ENCODE results near the gene FAHD2B. TPM values are rescaled to one million over a fixed set of nuclear protein-coding genes. Genes with fewer than 3 reads are reported as not detected.
A peak's percentile ranks its signal among the peaks of the same experiment; 100 is the strongest.
"Not testable (repeated sequence)": the region's sequence is repeated elsewhere in the genome, so short reads cannot be mapped to it uniquely, and the experiment has no call there.

The FAHD2B gene
- total RNA-seq, 1 donor from 2014 or later: 39.2 TPM

GRCh38 chr2:97095661-97096060, 979 bp upstream of the FAHD2B start:
- H3K9me3 Mint-ChIP-seq: no peaks in the 10 kb centered on the region
- TF ChIP-seq, protein P1, sequence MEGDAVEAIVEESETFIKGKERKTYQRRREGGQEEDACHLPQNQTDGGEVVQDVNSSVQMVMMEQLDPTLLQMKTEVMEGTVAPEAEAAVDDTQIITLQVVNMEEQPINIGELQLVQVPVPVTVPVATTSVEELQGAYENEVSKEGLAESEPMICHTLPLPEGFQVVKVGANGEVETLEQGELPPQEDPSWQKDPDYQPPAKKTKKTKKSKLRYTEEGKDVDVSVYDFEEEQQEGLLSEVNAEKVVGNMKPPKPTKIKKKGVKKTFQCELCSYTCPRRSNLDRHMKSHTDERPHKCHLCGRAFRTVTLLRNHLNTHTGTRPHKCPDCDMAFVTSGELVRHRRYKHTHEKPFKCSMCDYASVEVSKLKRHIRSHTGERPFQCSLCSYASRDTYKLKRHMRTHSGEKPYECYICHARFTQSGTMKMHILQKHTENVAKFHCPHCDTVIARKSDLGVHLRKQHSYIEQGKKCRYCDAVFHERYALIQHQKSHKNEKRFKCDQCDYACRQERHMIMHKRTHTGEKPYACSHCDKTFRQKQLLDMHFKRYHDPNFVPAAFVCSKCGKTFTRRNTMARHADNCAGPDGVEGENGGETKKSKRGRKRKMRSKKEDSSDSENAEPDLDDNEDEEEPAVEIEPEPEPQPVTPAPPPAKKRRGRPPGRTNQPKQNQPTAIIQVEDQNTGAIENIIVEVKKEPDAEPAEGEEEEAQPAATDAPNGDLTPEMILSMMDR (conservative IDR thresholded peaks at IDR 0.05): no peak
- no peak overlapping the region for H3K27ac Mint-ChIP-seq (ENCODE audit: unreplicated experiment)
- peaks cover 10% of the 10 kb centered on the region for H3K4me1 Mint-ChIP-seq
- no peaks in the 10 kb centered on the region for H3K27me3 Mint-ChIP-seq (ENCODE audit: low read depth)
- no peak for DNase-seq (ENCODE audit: low read depth, low spot score)
- H3K4me3 Mint-ChIP-seq: peak overlapping the region; percentile 87
- H3K36me3 Mint-ChIP-seq (ENCODE audit: low read depth): peaks cover 3% of the 10 kb centered on the region

DNA sequence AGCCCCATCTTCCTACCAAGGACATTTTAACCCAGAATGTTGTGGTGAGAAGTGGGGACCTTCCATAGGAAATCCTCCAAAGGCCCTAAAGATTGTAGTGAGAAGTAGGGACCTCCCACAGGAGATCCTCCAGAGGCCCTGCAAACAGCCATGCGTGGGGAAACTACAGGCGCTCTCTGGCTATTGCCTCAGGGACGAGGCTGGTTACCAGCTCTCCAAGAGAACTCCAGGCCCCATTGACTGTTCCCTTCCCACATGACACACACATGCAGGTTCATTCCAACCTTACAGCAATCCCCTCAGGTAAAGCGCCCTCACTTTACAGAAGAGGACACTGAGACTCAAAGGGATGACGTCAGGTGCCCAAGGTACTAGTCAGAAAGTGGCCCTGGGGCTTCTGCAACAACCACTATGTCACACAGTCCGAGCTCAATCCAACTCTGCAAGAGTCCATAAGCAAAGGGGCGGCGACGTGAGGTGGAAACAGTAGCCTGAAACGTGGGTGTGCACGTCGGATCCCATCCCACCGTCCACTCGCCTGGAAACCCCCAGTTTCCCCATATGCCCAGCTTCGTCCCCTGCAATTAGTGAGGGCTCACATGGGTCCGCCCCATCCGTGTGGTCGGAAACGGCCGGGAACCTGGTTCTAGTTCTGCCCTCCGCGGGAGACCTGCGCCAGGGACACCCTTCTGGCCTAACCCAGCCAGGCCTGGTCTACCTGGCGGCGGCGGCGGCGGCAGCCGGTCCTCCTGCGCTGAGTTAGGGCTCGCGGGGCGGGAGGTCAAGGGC, 505 bp downstream of the FAHD2B start:
- Mint-ChIP-seq H3K4me1 (peaks cover 10% of the 10 kb centered on the region), H3K4me3 (peak overlapping the region; percentile 41)
- not testable (repeated sequence) for H3K9me3 Mint-ChIP-seq; H3K27me3 Mint-ChIP-seq (ENCODE audit: low read depth); H3K36me3 Mint-ChIP-seq (ENCODE audit: low read depth); DNase-seq (ENCODE audit: low read depth, low spot score); H3K27ac Mint-ChIP-seq (ENCODE audit: unreplicated experiment)

- H3K36me3 Mint-ChIP-seq (ENCODE audit: low read depth); H3K27me3 Mint-ChIP-seq (ENCODE audit: low read depth); DNase-seq (ENCODE audit: low read depth, low spot score); H3K27ac Mint-ChIP-seq (ENCODE audit: unreplicated experiment); H3K9me3 Mint-ChIP-seq: not testable (repeated sequence)
- peak overlapping the region; percentile 41 for H3K4me3 Mint-ChIP-seq
- H3K4me1 Mint-ChIP-seq: peaks cover 10% of the 10 kb centered on the region
These were observed 1.7 kb downstream of the FAHD2B start for GRCh38 chr2:97092946-97093345.

DNA sequence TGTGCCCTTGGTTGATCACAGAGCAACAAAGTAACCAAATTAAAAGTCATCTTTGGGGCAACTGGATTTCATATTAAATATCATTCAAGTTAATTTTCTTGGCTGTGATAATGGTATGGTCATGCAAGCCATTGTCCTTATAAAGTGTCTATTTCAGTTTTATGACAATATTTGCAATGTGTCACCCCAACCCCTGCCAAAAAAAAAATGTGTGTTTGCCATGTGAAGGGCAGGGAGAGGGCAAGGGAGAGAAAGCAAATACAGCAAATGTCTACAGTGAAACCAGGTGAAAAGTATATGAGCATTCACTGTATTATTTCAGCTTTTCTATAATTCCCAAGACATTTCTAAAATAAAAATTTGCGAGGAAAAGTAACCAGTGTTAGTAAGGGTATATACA, 6.0 kb downstream of the FAHD2B start:
- H3K27ac Mint-ChIP-seq (ENCODE audit: unreplicated experiment); H3K36me3 Mint-ChIP-seq (ENCODE audit: low read depth); H3K4me1 Mint-ChIP-seq; DNase-seq (ENCODE audit: low read depth, low spot score); H3K4me3 Mint-ChIP-seq; H3K9me3 Mint-ChIP-seq; H3K27me3 Mint-ChIP-seq (ENCODE audit: low read depth): not testable (repeated sequence)

GRCh38 chr2:97085093-97085492, 9.6 kb downstream of the FAHD2B start:
- DNase-seq (ENCODE audit: low read depth, low spot score); H3K27me3 Mint-ChIP-seq (ENCODE audit: low read depth); H3K9me3 Mint-ChIP-seq; H3K27ac Mint-ChIP-seq (ENCODE audit: unreplicated experiment); H3K4me3 Mint-ChIP-seq; H3K4me1 Mint-ChIP-seq; H3K36me3 Mint-ChIP-seq (ENCODE audit: low read depth): not testable (repeated sequence)

DNA sequence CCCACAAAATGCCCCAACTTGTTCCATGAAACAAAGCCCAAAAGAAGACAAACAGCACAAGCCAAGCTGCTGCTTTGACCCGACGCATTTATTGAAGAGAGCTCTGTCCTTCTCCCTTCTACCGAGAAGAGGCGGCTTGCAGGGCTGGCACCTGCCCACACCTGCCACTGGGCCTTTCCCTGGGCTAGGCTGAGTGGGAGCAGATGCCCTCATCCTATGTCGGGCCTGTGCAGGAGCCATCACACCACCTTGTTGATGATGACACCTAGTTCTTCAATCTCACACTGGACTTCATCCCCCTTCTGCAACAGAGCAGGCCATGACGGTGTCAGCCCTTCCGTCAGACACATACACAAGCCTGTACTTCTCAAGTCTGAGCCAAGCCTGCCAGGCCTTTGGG, 11.2 kb downstream of the FAHD2B start:
- not testable (repeated sequence) for DNase-seq (ENCODE audit: low read depth, low spot score); H3K4me3 Mint-ChIP-seq; H3K9me3 Mint-ChIP-seq; H3K4me1 Mint-ChIP-seq; H3K36me3 Mint-ChIP-seq (ENCODE audit: low read depth); H3K27me3 Mint-ChIP-seq (ENCODE audit: low read depth); H3K27ac Mint-ChIP-seq (ENCODE audit: unreplicated experiment)

DNA sequence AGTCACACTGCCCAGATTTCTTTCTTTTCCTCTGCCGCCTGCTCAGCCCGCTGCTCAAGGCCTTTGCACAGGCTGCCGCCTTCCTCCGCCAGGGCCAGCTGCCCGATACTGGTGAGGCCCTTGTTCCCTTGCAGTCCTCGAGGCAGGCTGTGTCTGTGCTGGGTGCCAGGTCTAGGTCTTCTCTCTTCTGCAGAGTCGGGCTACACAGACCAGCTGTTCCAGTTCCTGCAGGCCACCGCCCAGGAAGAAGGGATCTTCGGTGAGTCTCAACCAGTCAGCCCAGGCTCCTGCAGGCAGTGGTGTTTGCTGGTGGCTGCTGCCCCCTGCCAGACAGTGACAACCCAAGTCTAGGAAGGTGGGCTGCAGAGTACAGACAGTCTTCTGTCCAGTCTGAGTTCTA, 12.5 kb downstream of the FAHD2B start:
- not testable (repeated sequence) for H3K27me3 Mint-ChIP-seq (ENCODE audit: low read depth); H3K4me1 Mint-ChIP-seq; H3K4me3 Mint-ChIP-seq; H3K36me3 Mint-ChIP-seq (ENCODE audit: low read depth); DNase-seq (ENCODE audit: low read depth, low spot score); H3K9me3 Mint-ChIP-seq
- H3K27ac Mint-ChIP-seq (ENCODE audit: unreplicated experiment): peak overlapping the region; percentile 43

DNA sequence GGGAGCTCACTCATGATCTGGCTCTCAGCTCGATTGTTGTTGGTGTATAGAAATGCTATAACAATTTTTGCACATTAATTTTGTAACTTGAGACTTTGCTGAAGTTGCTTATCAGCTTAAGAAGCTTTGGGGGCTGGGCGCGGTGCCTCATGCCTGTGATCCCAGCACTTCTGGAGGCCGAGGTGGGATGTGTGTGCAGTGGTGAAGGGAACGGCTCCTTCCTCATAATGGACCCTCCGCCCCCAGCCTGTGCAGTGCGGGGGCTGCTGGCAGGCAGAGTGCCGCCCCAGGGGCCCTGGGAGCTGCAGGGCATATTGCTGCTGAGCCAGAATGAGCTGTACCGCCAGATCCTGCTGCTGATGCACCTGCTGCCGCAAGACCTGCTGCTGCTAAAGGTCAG, 13.8 kb downstream of the FAHD2B start:
- not testable (repeated sequence) for H3K27me3 Mint-ChIP-seq (ENCODE audit: low read depth); H3K4me3 Mint-ChIP-seq; H3K27ac Mint-ChIP-seq (ENCODE audit: unreplicated experiment); H3K36me3 Mint-ChIP-seq (ENCODE audit: low read depth); H3K9me3 Mint-ChIP-seq; DNase-seq (ENCODE audit: low read depth, low spot score); H3K4me1 Mint-ChIP-seq

DNA sequence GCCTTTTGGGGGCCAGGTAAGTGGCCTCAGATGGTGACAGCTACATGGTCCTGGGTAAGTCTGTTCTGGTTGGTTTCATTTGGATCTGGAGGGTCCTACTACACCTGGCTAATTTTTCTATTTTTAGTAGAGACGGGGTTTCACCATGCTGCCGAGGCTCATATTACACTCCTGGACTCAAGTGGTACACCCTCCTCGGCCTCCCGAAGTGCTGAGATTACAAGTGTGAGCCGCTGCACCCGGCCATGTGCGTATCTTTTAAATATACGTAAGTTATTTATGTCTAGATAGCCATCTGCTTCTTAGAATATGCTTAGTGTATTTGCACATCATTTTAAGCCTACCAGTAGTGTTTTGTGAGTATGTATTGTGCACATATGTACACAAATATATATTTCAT, 17.5 kb downstream of the FAHD2B start:
- not testable (repeated sequence) for H3K4me3 Mint-ChIP-seq; H3K27me3 Mint-ChIP-seq (ENCODE audit: low read depth); H3K27ac Mint-ChIP-seq (ENCODE audit: unreplicated experiment); DNase-seq (ENCODE audit: low read depth, low spot score); H3K4me1 Mint-ChIP-seq; H3K9me3 Mint-ChIP-seq; H3K36me3 Mint-ChIP-seq (ENCODE audit: low read depth)

- DNase-seq (ENCODE audit: low read depth, low spot score); H3K4me1 Mint-ChIP-seq; H3K9me3 Mint-ChIP-seq; H3K36me3 Mint-ChIP-seq (ENCODE audit: low read depth); H3K4me3 Mint-ChIP-seq; H3K27ac Mint-ChIP-seq (ENCODE audit: unreplicated experiment); H3K27me3 Mint-ChIP-seq (ENCODE audit: low read depth): not testable (repeated sequence)
These were observed 23.8 kb downstream of the FAHD2B start for GRCh38 chr2:97070915-97071314.

- H3K27ac Mint-ChIP-seq (ENCODE audit: unreplicated experiment); DNase-seq (ENCODE audit: low read depth, low spot score); H3K4me1 Mint-ChIP-seq; H3K9me3 Mint-ChIP-seq; H3K4me3 Mint-ChIP-seq; H3K36me3 Mint-ChIP-seq (ENCODE audit: low read depth): not testable (repeated sequence)
- H3K27me3 Mint-ChIP-seq (ENCODE audit: low read depth): peaks cover 17% of the 10 kb centered on the region
These were observed 26.0 kb downstream of the FAHD2B start for GRCh38 chr2:97068722-97069121.
